Ammon's horn (tissue), 1 donor: ENCODE data around the gene SIRT2.

Experiments used
- DNase-seq: peaks from one replicate; pipeline ENCODE4 v3.0.0-alpha.2; 2016; ENCODE audit warnings: low spot score

Gene SIRT2

DNA sequence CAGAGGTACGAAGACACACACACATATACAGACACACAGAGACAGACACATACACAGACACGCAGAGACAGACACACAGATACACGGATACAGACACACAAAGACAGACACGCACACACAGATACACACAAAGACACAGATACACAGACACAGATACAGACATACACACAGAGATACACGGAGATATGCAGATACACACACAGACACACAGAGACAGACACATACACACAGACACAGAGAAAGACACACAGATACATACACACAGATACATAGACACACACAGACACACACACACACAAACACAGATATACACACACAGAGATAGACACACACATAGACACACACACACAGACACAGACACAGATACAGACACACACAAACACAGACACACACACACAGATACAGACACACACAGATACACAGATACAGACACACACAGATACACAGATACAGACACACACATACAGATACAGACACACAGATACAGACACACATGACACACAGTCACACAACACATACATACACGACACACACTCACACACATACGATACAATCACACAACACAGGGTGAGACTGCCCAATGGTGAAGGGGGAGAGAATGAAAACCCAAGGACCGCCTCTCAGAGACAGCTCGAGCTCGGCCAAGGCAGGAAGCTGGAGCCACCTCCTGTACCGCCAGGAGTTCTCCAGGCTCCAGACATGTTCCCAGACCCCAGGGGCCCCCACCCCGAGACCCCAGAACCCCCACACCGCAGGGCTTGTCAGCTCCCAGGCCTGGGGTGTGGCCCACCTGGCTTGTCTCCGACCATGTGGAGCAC is 21.4 kb upstream of the SIRT2 start:
- no peak for DNase-seq

GRCh38 chr19:38919837-38920601 is 20.6 kb upstream of the SIRT2 start:
- no peak for DNase-seq

GRCh38 chr19:38918526-38918925 is 19.1 kb upstream of the SIRT2 start:
- DNase-seq, result no peak

DNA sequence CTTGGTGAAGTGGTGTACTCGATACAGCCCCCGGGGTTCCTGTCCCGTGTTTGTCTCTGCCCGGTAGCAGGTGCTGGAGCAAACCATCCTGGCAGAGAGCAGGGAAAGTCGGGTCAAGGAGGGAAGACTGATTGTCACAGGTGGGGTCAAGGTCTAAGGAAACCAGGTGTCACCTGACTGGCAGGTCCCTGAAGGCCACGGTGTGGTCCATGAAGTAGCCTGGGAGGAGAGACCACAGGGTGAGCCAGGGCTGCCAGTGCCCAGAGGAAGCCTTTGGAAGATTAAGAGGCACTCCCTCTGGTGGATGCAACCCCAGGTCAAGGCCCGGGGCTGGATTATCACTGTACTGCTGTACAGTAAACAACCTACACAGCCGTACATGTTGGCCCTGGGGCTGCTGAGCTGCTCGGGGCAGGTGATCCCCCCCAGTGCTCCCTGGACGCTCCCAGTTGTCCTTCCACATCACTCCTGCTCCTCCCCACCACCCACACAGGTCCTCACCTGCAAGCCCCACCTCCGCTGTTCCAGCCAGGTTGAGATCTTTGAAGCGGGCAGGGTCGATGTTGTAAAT is 18.6 kb upstream of the SIRT2 start:
- DNase-seq, result no peak

DNA sequence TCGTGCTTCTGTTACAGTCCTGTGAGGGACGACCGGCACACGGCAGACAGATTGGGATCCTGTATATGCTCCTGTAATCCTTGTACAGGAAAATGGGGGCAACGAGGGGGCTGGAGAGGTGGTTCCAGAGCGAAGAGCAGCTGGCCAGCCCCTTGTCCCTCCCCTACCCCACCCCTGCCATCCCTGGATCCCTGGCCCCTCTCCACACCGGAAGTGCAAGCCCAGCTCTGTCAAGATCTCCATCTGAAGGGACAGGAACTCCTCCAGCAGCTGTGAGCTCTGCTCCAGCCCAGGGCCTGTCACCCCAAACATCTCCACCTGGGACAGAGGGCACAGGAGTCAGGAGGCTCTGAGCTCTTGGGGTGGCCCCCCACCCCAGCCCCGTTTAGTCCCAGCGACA is 18.1 kb upstream of the SIRT2 start:
- no peak for DNase-seq

GRCh38 chr19:38915329-38916321 is 16.2 kb upstream of the SIRT2 start:
- no peak for DNase-seq

DNA sequence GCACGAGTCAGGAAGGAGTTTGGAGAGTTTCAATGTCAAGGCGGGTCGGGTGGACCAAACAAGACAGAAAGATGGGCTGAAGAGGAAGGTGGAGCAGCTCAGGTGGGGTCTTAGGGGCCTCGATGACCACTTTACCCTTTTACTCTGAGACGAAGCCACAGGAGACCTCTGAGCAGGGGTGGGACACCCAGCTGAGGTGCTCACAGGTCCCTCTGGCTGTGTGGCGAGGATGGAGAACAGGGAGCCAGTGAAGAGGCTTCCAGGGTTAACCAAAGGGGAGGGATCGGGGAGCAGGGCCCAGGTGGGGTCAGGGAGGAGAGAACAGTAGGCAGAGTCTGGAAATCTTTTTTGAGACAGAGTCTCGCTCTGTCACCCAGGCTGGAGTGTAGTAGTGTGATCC is 14.5 kb upstream of the SIRT2 start:
- DNase-seq, result no peak

DNA sequence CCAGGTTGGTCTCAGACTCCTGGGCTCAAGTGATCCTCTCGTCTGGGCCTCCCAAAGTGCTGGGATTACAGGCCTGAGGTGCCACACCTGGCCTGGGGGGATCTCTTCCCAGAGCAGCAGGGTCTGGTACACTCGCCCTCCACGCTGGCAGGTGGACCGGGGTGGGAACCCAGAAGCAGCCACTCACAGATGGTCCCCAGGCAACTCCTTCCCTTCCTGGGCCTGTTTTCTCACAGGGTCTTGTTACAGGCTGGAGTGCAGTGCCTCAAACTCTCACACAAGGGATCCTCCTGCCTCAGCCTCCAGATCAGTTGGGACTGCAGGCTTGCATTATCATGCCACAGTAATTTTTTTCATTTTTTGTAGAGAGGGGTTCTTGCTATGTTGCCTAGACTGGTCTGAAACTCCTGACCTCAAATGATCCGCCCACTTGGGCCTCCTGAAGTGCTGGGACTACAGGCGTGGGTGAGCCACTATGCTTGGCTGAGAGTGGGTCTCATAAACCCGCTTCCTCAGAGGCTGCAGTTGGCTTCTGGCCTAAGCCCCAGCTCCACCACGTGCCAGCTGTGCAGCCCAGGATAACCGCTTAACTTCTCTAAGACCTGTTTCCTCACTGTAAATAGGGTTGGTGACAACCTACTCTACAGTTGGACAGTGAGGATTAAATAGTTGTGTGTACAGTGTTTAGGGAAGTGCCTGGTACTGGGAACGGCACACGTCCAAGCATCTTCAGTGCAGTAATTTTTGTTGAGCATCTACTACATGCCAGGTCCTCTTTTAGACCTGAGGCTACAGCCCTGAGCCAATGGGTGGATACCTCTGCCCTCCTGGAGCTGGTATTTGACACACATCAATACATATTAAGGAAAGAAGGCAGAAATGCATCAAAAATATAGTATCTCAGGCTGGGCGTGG is 13.4 kb upstream of the SIRT2 start:
- DNase-seq, result no peak

- DNase-seq, result no peak
Observed at GRCh38 chr19:38911388-38912001, 12.1 kb upstream of the SIRT2 start.

DNA sequence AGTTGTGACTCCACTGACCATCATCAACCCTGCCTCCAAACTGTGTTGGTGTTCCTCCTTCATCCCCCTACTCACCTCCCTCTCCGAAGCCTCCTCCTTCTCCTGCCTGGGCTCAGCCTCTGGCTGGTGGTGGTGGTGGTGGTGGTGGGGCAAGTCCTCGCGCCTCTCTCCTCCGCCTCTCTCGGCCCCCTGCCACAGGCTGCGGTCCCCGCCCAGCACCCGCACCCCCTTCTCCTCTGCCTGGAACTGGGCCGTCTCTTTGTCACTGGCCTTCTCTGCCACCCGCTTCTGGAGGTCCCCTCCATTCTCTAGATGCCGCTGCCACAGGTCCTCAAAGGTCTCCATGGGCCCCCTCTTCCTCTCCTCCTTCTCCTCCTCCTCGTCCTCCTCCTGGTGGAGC is 11.1 kb upstream of the SIRT2 start:
- DNase-seq, result no peak

GRCh38 chr19:38908911-38909310 is 9.5 kb upstream of the SIRT2 start:
- DNase-seq, result no peak

DNA sequence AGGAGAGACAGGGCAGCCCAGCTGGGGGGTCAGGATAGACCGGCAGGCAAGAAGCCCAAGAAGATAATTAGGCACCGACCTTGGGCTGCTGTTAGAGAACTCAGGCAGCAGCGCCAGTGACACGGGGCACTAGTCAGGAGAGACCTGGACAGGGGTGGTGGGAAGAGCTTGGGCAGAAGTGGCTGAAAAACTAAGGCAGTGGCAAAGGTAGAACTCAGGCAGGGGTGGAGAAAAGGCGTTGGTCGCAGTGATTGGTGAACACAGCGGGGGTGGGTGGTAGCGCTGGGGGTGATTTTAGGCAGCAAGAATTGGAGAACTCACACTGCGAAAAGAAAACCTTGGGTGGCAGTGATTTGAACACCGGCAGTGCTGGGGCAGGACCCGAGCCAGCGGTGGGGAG is 8.3 kb upstream of the SIRT2 start:
- no peak for DNase-seq

DNA sequence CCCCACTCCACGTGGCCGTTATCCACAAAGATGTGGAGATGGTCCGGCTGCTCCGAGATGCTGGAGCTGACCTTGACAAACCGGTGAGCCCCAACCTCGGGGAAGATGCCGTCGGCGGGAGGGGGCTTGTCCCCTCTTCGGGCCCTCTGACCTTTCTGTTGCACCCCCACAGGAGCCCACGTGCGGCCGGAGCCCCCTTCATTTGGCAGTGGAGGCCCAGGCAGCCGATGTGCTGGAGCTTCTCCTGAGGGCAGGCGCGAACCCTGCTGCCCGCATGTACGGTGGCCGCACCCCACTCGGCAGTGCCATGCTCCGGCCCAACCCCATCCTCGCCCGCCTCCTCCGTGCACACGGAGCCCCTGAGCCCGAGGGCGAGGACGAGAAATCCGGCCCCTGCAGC is 7.8 kb upstream of the SIRT2 start:
- no peak for DNase-seq

DNA sequence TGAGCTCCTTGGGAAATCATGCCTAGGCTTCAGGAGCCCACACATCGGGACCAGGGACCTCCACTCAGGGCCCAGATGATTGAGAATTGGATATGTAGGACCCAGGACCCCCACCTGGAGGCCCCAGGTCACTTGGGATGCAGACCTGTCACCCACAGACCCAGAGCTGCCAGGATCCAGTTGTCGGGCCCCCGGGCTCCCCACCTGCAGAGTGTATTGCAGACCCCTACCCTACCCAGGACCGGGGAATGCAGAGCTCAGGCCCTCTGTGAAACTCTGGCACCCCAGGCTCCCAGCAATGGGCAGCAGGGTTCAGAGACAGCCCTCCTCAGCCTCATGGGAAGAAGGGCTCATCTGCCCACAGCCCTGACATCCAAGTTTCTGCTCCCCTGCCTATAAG is 6.2 kb upstream of the SIRT2 start:
- DNase-seq, result no peak

- no peak for DNase-seq
Observed at GRCh38 chr19:38904581-38905539, 5.4 kb upstream of the SIRT2 start.

- DNase-seq, result no peak
Observed at GRCh38 chr19:38901683-38902082, 2.3 kb upstream of the SIRT2 start.

DNA sequence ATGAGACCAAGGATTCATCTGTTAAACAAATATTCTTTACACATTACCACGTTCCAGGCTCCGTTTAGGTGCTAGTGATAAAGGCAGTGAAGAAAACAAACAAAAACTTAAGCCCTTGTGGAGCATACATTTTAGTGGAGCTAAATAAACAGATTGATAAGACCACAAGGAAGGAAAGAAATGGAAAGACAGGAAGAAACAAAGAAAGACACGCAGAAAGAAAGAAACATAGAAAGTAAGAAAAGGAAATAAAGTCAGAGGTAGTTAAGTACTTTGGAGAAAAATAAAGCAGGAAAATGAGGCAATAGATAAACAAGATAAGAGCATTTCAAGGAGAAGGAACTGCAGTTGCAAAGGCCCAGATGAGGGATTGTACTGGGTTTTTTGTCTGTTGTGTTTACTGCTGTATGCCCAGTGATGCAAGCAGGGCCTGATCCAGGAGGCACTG is 1.3 kb upstream of the SIRT2 start:
- no peak for DNase-seq

DNA sequence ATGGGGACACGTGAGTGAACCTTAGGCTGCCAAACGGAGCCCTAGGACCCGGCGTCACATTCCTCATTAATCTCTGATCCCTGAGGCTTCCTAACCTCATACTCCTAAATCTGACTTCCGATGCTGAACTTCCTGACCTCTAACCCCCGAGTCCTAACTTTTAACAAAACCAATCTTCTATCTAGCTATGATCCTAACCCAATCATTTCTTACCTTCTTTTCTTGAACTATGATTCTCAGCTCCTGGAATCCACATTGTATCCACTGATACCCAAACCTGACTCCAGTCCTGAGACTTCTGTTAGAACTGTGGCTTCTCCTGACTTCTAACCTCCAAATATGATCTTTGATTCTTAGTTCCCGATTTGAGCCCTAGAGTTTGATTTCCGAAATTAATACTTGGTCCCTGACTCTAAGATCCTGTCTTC is 798 bp upstream of the SIRT2 start:
- DNase-seq, result no peak
